Measurements from ENCODE around the gene SORCS2.

DNA sequence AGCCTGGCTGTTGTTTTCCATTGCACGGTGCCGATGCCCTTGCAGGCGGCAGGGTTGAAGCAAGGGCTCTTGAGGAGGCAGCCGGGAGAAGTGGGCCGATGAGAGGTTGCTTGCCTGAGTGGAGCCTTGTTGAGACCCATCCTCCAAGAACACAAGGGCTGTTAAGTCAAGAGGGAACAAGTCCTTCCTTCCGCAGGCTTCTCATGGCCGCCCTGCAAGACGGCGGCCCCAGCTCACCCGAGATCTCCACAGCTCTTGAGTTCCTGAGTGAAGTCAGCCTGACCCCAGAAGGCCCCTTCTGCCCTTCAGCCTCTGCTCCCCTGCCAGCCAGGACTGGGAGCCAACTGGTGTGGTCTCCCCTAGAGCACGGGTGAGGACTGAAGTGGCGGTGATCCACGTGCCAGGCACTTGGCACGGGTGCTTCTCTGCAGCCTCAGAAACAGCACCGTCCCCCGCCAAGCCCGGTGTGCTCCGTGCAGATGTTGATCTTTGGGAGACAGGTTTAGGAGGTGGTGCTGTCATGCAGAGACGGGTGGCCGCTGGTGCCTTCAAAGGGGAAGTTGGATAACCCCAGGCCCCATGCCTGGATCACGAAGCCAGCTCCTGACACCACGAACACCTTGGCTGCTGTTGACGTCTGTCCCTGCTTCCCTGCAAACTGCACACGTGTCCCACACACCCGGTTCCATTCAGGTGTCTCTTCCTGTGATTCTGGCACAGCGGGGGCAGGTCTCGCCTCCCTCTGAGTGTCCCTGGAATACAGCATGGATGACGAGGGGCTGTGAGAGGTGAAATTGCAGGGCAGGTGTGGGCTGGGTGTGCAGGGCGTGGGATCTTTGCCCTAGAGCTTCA, 406.8 kb downstream of the SORCS2 start:
- no peak for TF ChIP-seq POLR2A (IDR thresholded peaks at IDR 0.05)
- TF ChIP-seq, protein P1, sequence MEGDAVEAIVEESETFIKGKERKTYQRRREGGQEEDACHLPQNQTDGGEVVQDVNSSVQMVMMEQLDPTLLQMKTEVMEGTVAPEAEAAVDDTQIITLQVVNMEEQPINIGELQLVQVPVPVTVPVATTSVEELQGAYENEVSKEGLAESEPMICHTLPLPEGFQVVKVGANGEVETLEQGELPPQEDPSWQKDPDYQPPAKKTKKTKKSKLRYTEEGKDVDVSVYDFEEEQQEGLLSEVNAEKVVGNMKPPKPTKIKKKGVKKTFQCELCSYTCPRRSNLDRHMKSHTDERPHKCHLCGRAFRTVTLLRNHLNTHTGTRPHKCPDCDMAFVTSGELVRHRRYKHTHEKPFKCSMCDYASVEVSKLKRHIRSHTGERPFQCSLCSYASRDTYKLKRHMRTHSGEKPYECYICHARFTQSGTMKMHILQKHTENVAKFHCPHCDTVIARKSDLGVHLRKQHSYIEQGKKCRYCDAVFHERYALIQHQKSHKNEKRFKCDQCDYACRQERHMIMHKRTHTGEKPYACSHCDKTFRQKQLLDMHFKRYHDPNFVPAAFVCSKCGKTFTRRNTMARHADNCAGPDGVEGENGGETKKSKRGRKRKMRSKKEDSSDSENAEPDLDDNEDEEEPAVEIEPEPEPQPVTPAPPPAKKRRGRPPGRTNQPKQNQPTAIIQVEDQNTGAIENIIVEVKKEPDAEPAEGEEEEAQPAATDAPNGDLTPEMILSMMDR (IDR thresholded peaks at IDR 0.05): no peak

Data from uterus (tissue), 2 donors.